Mesothelial cell of epicardium (in vitro differentiated cells): ENCODE data around the gene KRTCAP3. TPM values are rescaled to one million over a fixed set of nuclear protein-coding genes. Genes with fewer than 3 reads are reported as not detected.

Experiments
- DNase-seq, 2 experiments: peaks; one replicate each; pipeline ENCODE4 v3.0.0; 2021; ENCODE audit warnings: low spot score in 2 of 2; ENCODE audit not compliant: unreplicated experiment in 2 of 2
- H3K27ac Mint-ChIP-seq: 2 replicates; pipeline ENCODE4 v1.8.0; 2021; ENCODE audit warnings: mixed read lengths
- H3K27me3 Mint-ChIP-seq: 2 replicates; pipeline ENCODE4 v1.8.0; 2021; ENCODE audit warnings: low read depth, mixed read lengths
- H3K36me3 Mint-ChIP-seq: 2 replicates; pipeline ENCODE4 v1.8.0; 2021; ENCODE audit warnings: mixed read lengths
- H3K4me1 Mint-ChIP-seq: 2 replicates; pipeline ENCODE4 v1.8.0; 2021; ENCODE audit warnings: mixed read lengths
- H3K4me3 Mint-ChIP-seq: 2 replicates; pipeline ENCODE4 v1.8.0; 2021; ENCODE audit warnings: mild to moderate bottlenecking, moderate library complexity, mixed read lengths
- H3K9me3 Mint-ChIP-seq: 2 replicates; pipeline ENCODE4 v1.8.0; 2021; ENCODE audit warnings: mixed read lengths
- CTCF ChIP-seq: fragments of 200-600 bp; sonication (generic); IDR thresholded peaks from one replicate; pipeline ENCODE4 v1.5.0; 2021; ENCODE audit warnings: antibody characterized with exemption; ENCODE audit not compliant: unreplicated experiment
- total RNA-seq: library from RNA; stranded (reverse); gene quantifications from 3 replicates; pipeline ENCODE4 v1.2.1, GENCODE V29; 2021

Gene KRTCAP3
- total RNA-seq, 1 donor from 2014 or later, result 25.5 TPM

GRCh38 chr2:27428978-27429541 lies 13.1 kb upstream of the KRTCAP3 start:
- no peak for TF ChIP-seq CTCF
- Mint-ChIP-seq H3K9me3 (no peaks in the 10 kb centered on the region), H3K27ac (peak overlapping the region; percentile 98), H3K27me3 (no peaks in the 10 kb centered on the region), H3K36me3 (peaks cover 11% of the 10 kb centered on the region), H3K4me3 (peak overlapping the region; percentile 99), H3K4me1 (peaks cover 29% of the 10 kb centered on the region)
- peak; percentile 45 to 80 for DNase-seq

DNA sequence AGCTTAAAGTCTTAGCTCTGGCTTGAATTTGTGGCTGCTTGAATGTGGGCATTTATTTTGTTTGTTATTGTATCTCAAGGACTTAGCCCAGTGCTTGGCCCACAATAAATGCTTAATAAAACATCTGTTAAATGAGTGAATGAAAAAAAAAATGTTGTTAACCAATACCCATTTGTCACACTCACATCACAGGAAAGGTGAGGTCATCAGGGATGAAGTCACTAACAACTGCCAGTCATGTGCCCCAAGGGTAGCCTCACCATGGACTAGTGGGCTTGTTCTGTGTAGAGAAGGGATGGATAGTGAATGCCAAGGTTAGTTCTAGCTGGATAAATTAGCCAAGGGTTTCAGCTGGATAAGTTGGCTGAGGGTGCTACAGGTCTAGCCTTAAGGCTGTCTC lies 10.8 kb upstream of the KRTCAP3 start:
- Mint-ChIP-seq H3K36me3 (peaks cover 33% of the 10 kb centered on the region), H3K27me3 (no peaks in the 10 kb centered on the region), H3K9me3 (no peaks in the 10 kb centered on the region), H3K27ac (peak overlapping the region; percentile 65), H3K4me3 (no peak overlapping the region), H3K4me1 (peaks cover 28% of the 10 kb centered on the region)
- no peak for DNase-seq
- no peak for TF ChIP-seq CTCF

GRCh38 chr2:27435628-27436027 lies 6.6 kb upstream of the KRTCAP3 start:
- Mint-ChIP-seq H3K27ac (no peak overlapping the region), H3K9me3 (no peaks in the 10 kb centered on the region), H3K4me3 (no peak overlapping the region), H3K36me3 (peaks cover 58% of the 10 kb centered on the region), H3K4me1 (peaks cover 8% of the 10 kb centered on the region), H3K27me3 (no peaks in the 10 kb centered on the region)
- TF ChIP-seq CTCF, result no peak
- DNase-seq, result no peak

GRCh38 chr2:27441226-27441926 lies 805 bp upstream of the KRTCAP3 start:
- no peak for DNase-seq
- H3K4me1 Mint-ChIP-seq, result peaks cover 13% of the 10 kb centered on the region
- H3K27ac Mint-ChIP-seq, result no peak overlapping the region
- no peak for TF ChIP-seq CTCF
- H3K27me3 Mint-ChIP-seq, result no peaks in the 10 kb centered on the region
- H3K36me3 Mint-ChIP-seq, result peaks cover 47% of the 10 kb centered on the region
- no peaks in the 10 kb centered on the region for H3K9me3 Mint-ChIP-seq
- no peak overlapping the region for H3K4me3 Mint-ChIP-seq

GRCh38 chr2:27442920-27443282 lies 720 bp downstream of the KRTCAP3 start:
- H3K27me3 Mint-ChIP-seq, result no peaks in the 10 kb centered on the region
- peak overlapping the region; percentile 60 for H3K4me3 Mint-ChIP-seq
- H3K4me1 Mint-ChIP-seq, result peaks cover 13% of the 10 kb centered on the region
- peak overlapping the region; percentile 55 for H3K27ac Mint-ChIP-seq
- peaks cover 46% of the 10 kb centered on the region for H3K36me3 Mint-ChIP-seq
- no peaks in the 10 kb centered on the region for H3K9me3 Mint-ChIP-seq
- no peak for TF ChIP-seq CTCF
- DNase-seq, result no peak
